ENCODE results near the gene XRCC5. TPM values are rescaled to one million over a fixed set of nuclear protein-coding genes. Genes with fewer than 3 reads are reported as not detected.

Gene XRCC5
- total and polyA plus RNA-seq, 10 of the 15 experiments (the other 5 are each of a cell fraction or from before 2014, with no cell fraction given), result 259 to 815 (median 530) TPM

DNA sequence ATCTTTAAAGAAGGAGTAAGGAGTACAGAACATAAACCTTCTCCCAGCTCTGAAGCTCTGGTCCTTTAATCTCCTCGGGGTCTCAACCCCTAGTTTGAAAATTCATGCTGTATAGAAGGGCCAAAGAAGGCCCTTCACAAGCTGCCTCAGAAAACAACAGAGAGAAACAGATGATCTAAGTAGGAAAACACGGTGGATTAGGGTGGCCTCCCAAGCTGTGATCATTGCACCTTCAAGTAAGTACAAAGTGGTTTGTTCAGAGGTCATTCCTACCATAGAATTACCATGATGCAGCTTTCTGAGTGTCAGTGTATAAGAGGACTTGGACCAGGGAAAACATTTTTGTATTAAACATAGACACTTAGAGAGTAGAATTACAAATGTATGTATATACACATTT is 16.5 kb upstream of the XRCC5 start:
- no peak for FAIRE-seq
- H3K79me2 ChIP-seq (ENCODE audit: control insufficient read depth, insufficient read depth, low read length), result no peaks in the 10 kb centered on the region
- no peaks in the 10 kb centered on the region for H3K27me3 ChIP-seq (replicated peaks in 1 of 2; ENCODE audit: control insufficient read depth in 2 of 2, insufficient read depth in 2 of 2, low read length in 1 of 2)
- BruUV-seq (replicated peaks), result no TSS peak
- ATAC-seq, result no peak
- ChIA-PET CTCF (interaction anchor here (0.5 to 2.0 kb wide), 8 partner anchors 8 to 357 kb away, joined by 3 to 9 read pairs (median 4); partner anchors contain the start of gene XRCC5), POLR2A (interaction anchor here (1.1 to 3.9 kb wide), 4 partner anchors 9 to 11 kb away, joined by 3 to 15 read pairs (median 6); partner anchors contain the start of genes PECR and TMEM169), RAD21 (ENCODE audit: unreplicated experiment) (interaction anchor here (1.6 kb wide), 1 partner anchor 36 kb away, joined by 4 read pairs; no protein-coding TSS in a partner anchor), SMC1A (ENCODE audit: uncharacterized antibody, unreplicated experiment) (interaction anchor here (1.8 to 3.6 kb wide), 3 partner anchors 11 to 59 kb away, joined by 4 to 18 read pairs (median 11); no protein-coding TSS in a partner anchor)
- H3K9ac ChIP-seq (ENCODE audit: control insufficient read depth, insufficient read depth, low read length), result no peak overlapping the region
- WGBS (ENCODE audit: insufficient coverage, insufficient replicate concordance, low lambda C conversion rate, missing lambda C conversion rate), result 69% methylated on average over 2 of the region's 2 CpGs
- H3K36me3 ChIP-seq (ENCODE audit: control insufficient read depth in 2 of 2, insufficient read depth in 2 of 2, low read length in 1 of 2), result no peaks in the 10 kb centered on the region
- DNase-seq (ENCODE audit: low read depth, low spot score), result no peak
- H3K4me3 ChIP-seq, result no peak overlapping the region
- no peak overlapping the region for H3K4me2 ChIP-seq (ENCODE audit: control insufficient read depth, insufficient read depth)
- no peaks in the 10 kb centered on the region; the same call in 2 of the 3 replicates for H3K9me3 ChIP-seq (replicated peaks; ENCODE audit: control insufficient read depth, insufficient read depth, low read length)
- no peak overlapping the region for H2AFZ ChIP-seq (ENCODE audit: control insufficient read depth, low read depth, low read length)
- no peak overlapping the region for H3K27ac ChIP-seq (ENCODE audit: control insufficient read depth, insufficient read depth)
- intact Hi-C loops (cut with micrococcal nuclease; ENCODE audit: unreplicated experiment) (no loop called here), in situ Hi-C loops (cut with MboI) (no loop called here)
- no peaks in the 10 kb centered on the region for H4K20me1 ChIP-seq (ENCODE audit: control insufficient read depth, insufficient read depth)
- peaks cover 15% of the 10 kb centered on the region for H3K4me1 ChIP-seq (ENCODE audit: control insufficient read depth, insufficient read depth, low read length)
- TF ChIP-seq ZBTB40 (IDR thresholded peaks at IDR 0.05; ENCODE audit: borderline replicate concordance), result no peak
- TF ChIP-seq MTA3 (IDR thresholded peaks at IDR 0.05; ENCODE audit: borderline replicate concordance, low read length), result no peak
- TF ChIP-seq EGR1 (IDR thresholded peaks at IDR 0.05; ENCODE audit: borderline replicate concordance in 1 of 2, low read depth in 2 of 2, low read length in 2 of 2), result no peak
- no peak for TF ChIP-seq GABPA (IDR thresholded peaks at IDR 0.05; ENCODE audit: low read depth)
- no peak for TF ChIP-seq STAT3 (IDR thresholded peaks at IDR 0.05; ENCODE audit: low read depth, low read length)
- no peak for TF ChIP-seq RBBP5 (conservative IDR thresholded peaks at IDR 0.05)
- no peak for TF ChIP-seq RAD51 (IDR thresholded peaks at IDR 0.05)
- TF ChIP-seq IKZF2 (IDR thresholded peaks at IDR 0.05), result no peak
- no peak for TF ChIP-seq SIX5 (IDR thresholded peaks at IDR 0.05; ENCODE audit: low read depth, low read length, severe bottlenecking)
- TF ChIP-seq, protein P1, sequence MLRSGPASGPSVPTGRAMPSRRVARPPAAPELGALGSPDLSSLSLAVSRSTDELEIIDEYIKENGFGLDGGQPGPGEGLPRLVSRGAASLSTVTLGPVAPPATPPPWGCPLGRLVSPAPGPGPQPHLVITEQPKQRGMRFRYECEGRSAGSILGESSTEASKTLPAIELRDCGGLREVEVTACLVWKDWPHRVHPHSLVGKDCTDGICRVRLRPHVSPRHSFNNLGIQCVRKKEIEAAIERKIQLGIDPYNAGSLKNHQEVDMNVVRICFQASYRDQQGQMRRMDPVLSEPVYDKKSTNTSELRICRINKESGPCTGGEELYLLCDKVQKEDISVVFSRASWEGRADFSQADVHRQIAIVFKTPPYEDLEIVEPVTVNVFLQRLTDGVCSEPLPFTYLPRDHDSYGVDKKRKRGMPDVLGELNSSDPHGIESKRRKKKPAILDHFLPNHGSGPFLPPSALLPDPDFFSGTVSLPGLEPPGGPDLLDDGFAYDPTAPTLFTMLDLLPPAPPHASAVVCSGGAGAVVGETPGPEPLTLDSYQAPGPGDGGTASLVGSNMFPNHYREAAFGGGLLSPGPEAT (IDR thresholded peaks at IDR 0.05; ENCODE audit: low read depth), result no peak
- TF ChIP-seq, protein P2, sequence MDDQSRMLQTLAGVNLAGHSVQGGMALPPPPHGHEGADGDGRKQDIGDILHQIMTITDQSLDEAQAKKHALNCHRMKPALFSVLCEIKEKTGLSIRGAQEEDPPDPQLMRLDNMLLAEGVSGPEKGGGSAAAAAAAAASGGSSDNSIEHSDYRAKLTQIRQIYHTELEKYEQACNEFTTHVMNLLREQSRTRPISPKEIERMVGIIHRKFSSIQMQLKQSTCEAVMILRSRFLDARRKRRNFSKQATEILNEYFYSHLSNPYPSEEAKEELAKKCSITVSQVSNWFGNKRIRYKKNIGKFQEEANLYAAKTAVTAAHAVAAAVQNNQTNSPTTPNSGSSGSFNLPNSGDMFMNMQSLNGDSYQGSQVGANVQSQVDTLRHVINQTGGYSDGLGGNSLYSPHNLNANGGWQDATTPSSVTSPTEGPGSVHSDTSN (IDR thresholded peaks at IDR 0.05; ENCODE audit: insufficient replicate concordance, low read depth, low read length), result no peak
- no peak for TF ChIP-seq FOS (IDR thresholded peaks at IDR 0.05; ENCODE audit: borderline replicate concordance, extremely low read depth, insufficient read length)
- no peak for TF ChIP-seq SMAD5 (IDR thresholded peaks at IDR 0.05; ENCODE audit: low read depth)
- TF ChIP-seq MTA2 (IDR thresholded peaks at IDR 0.05; ENCODE audit: low read depth), result no peak
- TF ChIP-seq, protein P3, sequence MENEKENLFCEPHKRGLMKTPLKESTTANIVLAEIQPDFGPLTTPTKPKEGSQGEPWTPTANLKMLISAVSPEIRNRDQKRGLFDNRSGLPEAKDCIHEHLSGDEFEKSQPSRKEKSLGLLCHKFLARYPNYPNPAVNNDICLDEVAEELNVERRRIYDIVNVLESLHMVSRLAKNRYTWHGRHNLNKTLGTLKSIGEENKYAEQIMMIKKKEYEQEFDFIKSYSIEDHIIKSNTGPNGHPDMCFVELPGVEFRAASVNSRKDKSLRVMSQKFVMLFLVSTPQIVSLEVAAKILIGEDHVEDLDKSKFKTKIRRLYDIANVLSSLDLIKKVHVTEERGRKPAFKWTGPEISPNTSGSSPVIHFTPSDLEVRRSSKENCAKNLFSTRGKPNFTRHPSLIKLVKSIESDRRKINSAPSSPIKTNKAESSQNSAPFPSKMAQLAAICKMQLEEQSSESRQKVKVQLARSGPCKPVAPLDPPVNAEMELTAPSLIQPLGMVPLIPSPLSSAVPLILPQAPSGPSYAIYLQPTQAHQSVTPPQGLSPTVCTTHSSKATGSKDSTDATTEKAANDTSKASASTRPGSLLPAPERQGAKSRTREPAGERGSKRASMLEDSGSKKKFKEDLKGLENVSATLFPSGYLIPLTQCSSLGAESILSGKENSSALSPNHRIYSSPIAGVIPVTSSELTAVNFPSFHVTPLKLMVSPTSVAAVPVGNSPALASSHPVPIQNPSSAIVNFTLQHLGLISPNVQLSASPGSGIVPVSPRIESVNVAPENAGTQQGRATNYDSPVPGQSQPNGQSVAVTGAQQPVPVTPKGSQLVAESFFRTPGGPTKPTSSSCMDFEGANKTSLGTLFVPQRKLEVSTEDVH (IDR thresholded peaks at IDR 0.05; ENCODE audit: low read depth, partially characterized antibody), result no peak

Data from GM12878 (cell line).